Stimulated activated effector memory CD8-positive, alpha-beta T cell treated with anti-CD3 and anti-CD28 coated beads, Interleukin-12 subunit alpha, Interleukin-12 subunit beta, amount 100 ng/mL, for 72 hours (primary cell): ENCODE data around the gene RANGAP1.
A peak's percentile ranks its signal among the peaks of the same experiment; 100 is the strongest.
"Not testable (repeated sequence)": the region's sequence is repeated elsewhere in the genome, so short reads cannot be mapped to it uniquely, and the experiment has no call there.

Experiments used
- ATAC-seq: fragments of 150-1000 bp; cut with Tn5 transposase; 2 replicates; pipeline ENCODE4 v1.10.0; 2021
- DNase-seq, 2 donors: peaks; one replicate each; pipeline ENCODE4 v3.0.0; 2021 to 2022; ENCODE audit warnings: low spot score in 2 of 2
- H3K27ac Mint-ChIP-seq: one replicate; pipeline ENCODE4 v1.8.0; 2022; ENCODE audit warnings: mild to moderate bottlenecking, mixed read lengths
- H3K36me3 Mint-ChIP-seq: one replicate; pipeline ENCODE4 v1.8.0; 2022; ENCODE audit warnings: mild to moderate bottlenecking, mixed read lengths
- H3K4me1 Mint-ChIP-seq: one replicate; pipeline ENCODE4 v1.8.0; 2022; ENCODE audit warnings: mixed read lengths
- H3K4me3 Mint-ChIP-seq: one replicate; pipeline ENCODE4 v1.8.0; 2022; ENCODE audit warnings: mild to moderate bottlenecking, mixed read lengths
- H3K9me3 Mint-ChIP-seq: one replicate; pipeline ENCODE4 v1.8.0; 2022; ENCODE audit warnings: mixed read lengths

The RANGAP1 gene

GRCh38 chr22:41308054-41308453 is 22.1 kb upstream of the RANGAP1 start:
- H3K4me1 Mint-ChIP-seq = peaks cover 58% of the 10 kb centered on the region
- H3K27ac Mint-ChIP-seq = peak overlapping the region; percentile 92
- ATAC-seq = no peak
- no peak for DNase-seq
- H3K36me3 Mint-ChIP-seq = peaks cover 9% of the 10 kb centered on the region
- H3K9me3 Mint-ChIP-seq = no peaks in the 10 kb centered on the region
- no peak overlapping the region for H3K4me3 Mint-ChIP-seq

- Mint-ChIP-seq H3K9me3 (no peaks in the 10 kb centered on the region), H3K27ac (peak overlapping the region; percentile 48), H3K4me1 (peaks cover 55% of the 10 kb centered on the region), H3K36me3 (peaks cover 9% of the 10 kb centered on the region), H3K4me3 (peak overlapping the region; percentile 7)
- no peak for ATAC-seq
- DNase-seq = no peak
These were observed 19.7 kb upstream of the RANGAP1 start for GRCh38 chr22:41305646-41306045.

GRCh38 chr22:41302811-41303210 is 16.8 kb upstream of the RANGAP1 start:
- H3K27ac Mint-ChIP-seq = peak overlapping the region; percentile 53
- H3K36me3 Mint-ChIP-seq = peaks cover 9% of the 10 kb centered on the region
- DNase-seq (no peak), ATAC-seq (no peak)
- peak overlapping the region; percentile 69 for H3K4me3 Mint-ChIP-seq
- peaks cover 41% of the 10 kb centered on the region for H3K4me1 Mint-ChIP-seq
- no peaks in the 10 kb centered on the region for H3K9me3 Mint-ChIP-seq

GRCh38 chr22:41302021-41302767 is 16.2 kb upstream of the RANGAP1 start:
- peak in 1 of 2 donors; percentile 56 for DNase-seq
- peak overlapping the region; percentile 53 for H3K27ac Mint-ChIP-seq
- no peaks in the 10 kb centered on the region for H3K9me3 Mint-ChIP-seq
- H3K4me3 Mint-ChIP-seq = peak overlapping the region; percentile 69
- no peak for ATAC-seq
- peaks cover 2% of the 10 kb centered on the region for H3K36me3 Mint-ChIP-seq
- H3K4me1 Mint-ChIP-seq = peaks cover 35% of the 10 kb centered on the region

GRCh38 chr22:41301085-41302020 is 15.4 kb upstream of the RANGAP1 start, which contains the start of gene ZC3H7B:
Gene ZC3H7B, plus strand, starts transcription at chr22:41301525. Its CDS starts 19,136 bp downstream, at chr22:41320661.
- no peaks in the 10 kb centered on the region for H3K36me3 Mint-ChIP-seq
- peaks cover 34% of the 10 kb centered on the region for H3K4me1 Mint-ChIP-seq
- peak within 1 kb of the TSS; percentile 53 for H3K27ac Mint-ChIP-seq
- H3K9me3 Mint-ChIP-seq = no peaks in the 10 kb centered on the region
- ATAC-seq = peak; percentile 96
- DNase-seq = peak; percentile 58 to 88
- H3K4me3 Mint-ChIP-seq = peak within 1 kb of the TSS; percentile 69

- Mint-ChIP-seq H3K4me3 (peak overlapping the region; percentile 69), H3K27ac (peak overlapping the region; percentile 53), H3K4me1 (peaks cover 31% of the 10 kb centered on the region), H3K36me3 (no peaks in the 10 kb centered on the region), H3K9me3 (no peaks in the 10 kb centered on the region)
- DNase-seq = no peak
- no peak for ATAC-seq
These were observed 14.7 kb upstream of the RANGAP1 start for GRCh38 chr22:41300661-41301060.

GRCh38 chr22:41296826-41297667 is 11.1 kb upstream of the RANGAP1 start:
- no peak overlapping the region for H3K4me3 Mint-ChIP-seq
- peaks cover 6% of the 10 kb centered on the region for H3K4me1 Mint-ChIP-seq
- H3K27ac Mint-ChIP-seq = no peak overlapping the region

GRCh38 chr22:41294816-41295215 is 8.8 kb upstream of the RANGAP1 start:
- not testable (repeated sequence) for H3K36me3 Mint-ChIP-seq, ATAC-seq, H3K4me3 Mint-ChIP-seq, H3K9me3 Mint-ChIP-seq, H3K4me1 Mint-ChIP-seq, DNase-seq, H3K27ac Mint-ChIP-seq

More at GRCh38 chr22:41296826-41297667, 11.1 kb upstream of the RANGAP1 start:
- H3K36me3 Mint-ChIP-seq = no peaks in the 10 kb centered on the region
- ATAC-seq = no peak
- no peak for DNase-seq
- no peaks in the 10 kb centered on the region for H3K9me3 Mint-ChIP-seq

- ATAC-seq (no peak), DNase-seq (no peak)
- Mint-ChIP-seq H3K9me3 (no peaks in the 10 kb centered on the region), H3K4me3 (no peak overlapping the region), H3K27ac (peak overlapping the region; percentile 68), H3K36me3 (peaks cover 11% of the 10 kb centered on the region), H3K4me1 (peaks cover 15% of the 10 kb centered on the region)
These were observed 4.6 kb upstream of the RANGAP1 start for GRCh38 chr22:41290262-41291221.

- ATAC-seq (no peak), DNase-seq (no peak)
- Mint-ChIP-seq H3K9me3 (no peaks in the 10 kb centered on the region), H3K36me3 (peaks cover 19% of the 10 kb centered on the region), H3K27ac (peak overlapping the region; percentile 68), H3K4me1 (peaks cover 15% of the 10 kb centered on the region), H3K4me3 (no peak overlapping the region)
These were observed 3.7 kb upstream of the RANGAP1 start for GRCh38 chr22:41289671-41290070.

- Mint-ChIP-seq H3K4me3 (peak overlapping the region; percentile 51), H3K4me1 (peaks cover 19% of the 10 kb centered on the region), H3K36me3 (peaks cover 32% of the 10 kb centered on the region), H3K27ac (peak overlapping the region; percentile 59), H3K9me3 (no peaks in the 10 kb centered on the region)
- no peak for ATAC-seq
- no peak for DNase-seq
These were observed 2.4 kb upstream of the RANGAP1 start for GRCh38 chr22:41288245-41288946.

GRCh38 chr22:41286639-41287091 is 678 bp upstream of the RANGAP1 start:
- Mint-ChIP-seq H3K9me3 (no peaks in the 10 kb centered on the region), H3K4me3 (peak overlapping the region; percentile 80), H3K36me3 (peaks cover 49% of the 10 kb centered on the region), H3K4me1 (peaks cover 28% of the 10 kb centered on the region), H3K27ac (peak overlapping the region; percentile 90)
- peak in 1 of 2 donors; percentile 79 for DNase-seq
- ATAC-seq = peak; percentile 46

- Mint-ChIP-seq H3K4me3 (peak overlapping the region; percentile 80), H3K4me1 (peaks cover 39% of the 10 kb centered on the region), H3K36me3 (peaks cover 62% of the 10 kb centered on the region), H3K9me3 (no peaks in the 10 kb centered on the region), H3K27ac (peak overlapping the region; percentile 90)
- DNase-seq (peak; percentile 72 to 90), ATAC-seq (peak; percentile 78)
These were observed 557 bp downstream of the RANGAP1 start for GRCh38 chr22:41285441-41285819.
